GM12892 (cell line): ENCODE results near the gene FBXW8.

Experiments
- DNase-seq: peaks from one replicate; pipeline ENCODE4 v3.0.0; 2011; ENCODE audit not compliant: insufficient read length
- FAIRE-seq: peaks from 2 replicates; lab custom pipeline; 2011; peaks lifted over from hg19 to GRCh38; lab: Jason Lieb, UNC
- POLR2A ChIP-seq: IDR thresholded peaks from 2 replicates; pipeline ENCODE4 v1.6.1; 2011; ENCODE audit warnings: low read depth, low read length, control low read depth
- POLR2AphosphoS5 ChIP-seq: IDR thresholded peaks from 2 replicates; pipeline ENCODE4 v1.6.1; 2011; ENCODE audit warnings: low read depth, low read length, control low read depth
- TAF1 ChIP-seq: IDR thresholded peaks from 2 replicates; pipeline ENCODE4 v1.6.1; 2011; ENCODE audit warnings: low read depth, mild to moderate bottlenecking, control low read depth, low read length, borderline replicate concordance

Gene FBXW8

DNA sequence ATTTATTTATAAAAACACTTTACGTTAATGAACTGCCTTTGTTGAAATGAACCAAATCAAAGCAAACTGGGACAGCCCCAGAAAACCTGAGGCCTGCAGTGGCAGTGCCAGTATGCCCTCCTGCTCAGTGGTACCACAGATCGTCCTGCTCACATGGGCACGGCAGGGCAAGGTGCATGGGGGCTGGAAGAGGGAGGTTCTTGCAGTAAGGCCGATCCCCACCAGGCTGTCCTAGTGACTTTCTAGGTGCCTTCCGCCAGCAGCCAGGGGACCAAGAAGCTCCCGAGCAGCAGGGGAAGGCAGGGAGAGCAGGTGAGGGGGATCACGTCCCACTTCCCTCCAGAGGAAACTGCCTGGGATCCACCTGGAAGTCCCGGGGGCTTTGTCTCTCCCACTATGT lies 124.5 kb downstream of the FBXW8 start:
- no peak for FAIRE-seq
- TF ChIP-seq TAF1: no peak
- TF ChIP-seq POLR2A: no peak
- TF ChIP-seq POLR2AphosphoS5: no peak
- DNase-seq: no peak

DNA sequence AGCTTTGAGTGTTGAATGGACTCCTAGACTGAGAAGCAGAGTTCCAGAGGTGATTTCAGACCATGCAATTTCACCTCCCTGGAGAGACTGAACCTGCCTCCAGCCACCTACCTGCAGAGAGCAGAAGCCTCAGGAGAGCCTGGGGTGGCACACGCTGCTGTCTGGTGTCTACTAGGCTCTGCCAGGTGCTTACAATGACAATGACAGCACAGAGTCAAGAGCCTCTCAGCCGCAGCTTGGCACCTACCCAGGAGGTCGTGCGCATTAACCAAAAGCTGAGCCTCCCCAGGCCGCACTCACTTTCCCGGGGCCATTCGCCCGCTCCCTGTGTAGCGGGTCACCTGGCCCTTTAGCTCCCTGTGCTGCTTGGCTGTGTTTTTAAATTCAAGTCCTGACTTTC lies 125.3 kb downstream of the FBXW8 start:
- FAIRE-seq (no peak), DNase-seq (no peak)
- TF ChIP-seq POLR2AphosphoS5 (no peak), POLR2A (no peak), TAF1 (no peak)

DNA sequence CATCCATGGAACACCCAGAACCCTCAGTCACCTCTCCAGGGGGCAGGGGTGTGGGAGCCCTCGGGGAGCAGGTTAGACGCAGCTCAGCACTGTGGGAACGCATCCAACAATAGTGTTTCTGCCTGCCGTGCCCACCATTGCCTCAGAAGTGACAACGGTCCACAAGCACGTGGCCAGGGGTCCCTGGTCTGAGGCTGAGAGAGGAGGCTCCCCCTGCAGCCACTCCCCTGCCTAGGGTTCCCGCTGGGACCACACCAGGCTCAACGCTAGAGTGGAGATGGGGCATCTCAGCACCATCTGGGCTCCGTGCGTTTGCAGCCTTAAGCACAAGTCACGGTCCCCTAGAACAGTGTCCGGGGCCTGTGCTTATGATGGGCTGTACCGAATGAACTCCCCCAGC lies 125.8 kb downstream of the FBXW8 start:
- FAIRE-seq (no peak), DNase-seq (no peak)
- TF ChIP-seq POLR2AphosphoS5 (no peak), TAF1 (no peak), POLR2A (no peak)

DNA sequence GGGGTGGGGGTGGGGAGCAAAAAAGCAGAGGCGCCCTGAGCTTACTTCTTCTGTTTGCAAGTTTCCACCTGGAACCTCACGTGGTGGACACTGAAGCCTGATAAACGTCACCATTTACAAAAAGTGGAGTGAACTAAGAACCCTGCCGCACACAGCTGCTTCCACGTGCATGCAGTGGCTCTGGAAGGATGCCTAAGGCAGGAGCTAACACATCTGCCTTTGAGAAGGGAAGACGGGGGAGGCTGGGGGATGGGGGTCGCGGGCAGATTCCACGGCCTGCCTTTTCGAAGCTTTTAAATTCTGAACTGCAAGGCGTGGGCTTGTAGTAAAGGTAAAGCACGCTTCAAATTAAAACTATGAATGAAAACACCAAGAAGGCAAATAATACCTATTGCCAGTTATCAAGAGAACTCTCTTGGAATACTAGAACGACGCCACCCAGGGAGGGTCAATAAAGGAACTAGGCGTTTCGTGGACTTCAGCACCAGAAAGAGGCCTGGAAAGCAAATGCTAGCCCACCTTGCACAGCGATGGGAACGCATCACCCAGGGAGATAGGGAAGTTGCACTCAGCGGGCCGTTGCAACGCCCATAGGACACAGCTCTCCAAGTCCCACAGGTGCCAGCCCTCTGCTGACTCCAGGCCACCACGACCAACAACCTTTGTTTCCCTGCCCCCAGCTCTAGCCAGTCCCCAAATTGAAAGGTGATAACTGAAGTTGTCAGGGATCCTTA lies 126.7 kb downstream of the FBXW8 start:
- FAIRE-seq (no peak), DNase-seq (no peak)
- TF ChIP-seq TAF1 (no peak), POLR2AphosphoS5 (no peak), POLR2A (no peak)

DNA sequence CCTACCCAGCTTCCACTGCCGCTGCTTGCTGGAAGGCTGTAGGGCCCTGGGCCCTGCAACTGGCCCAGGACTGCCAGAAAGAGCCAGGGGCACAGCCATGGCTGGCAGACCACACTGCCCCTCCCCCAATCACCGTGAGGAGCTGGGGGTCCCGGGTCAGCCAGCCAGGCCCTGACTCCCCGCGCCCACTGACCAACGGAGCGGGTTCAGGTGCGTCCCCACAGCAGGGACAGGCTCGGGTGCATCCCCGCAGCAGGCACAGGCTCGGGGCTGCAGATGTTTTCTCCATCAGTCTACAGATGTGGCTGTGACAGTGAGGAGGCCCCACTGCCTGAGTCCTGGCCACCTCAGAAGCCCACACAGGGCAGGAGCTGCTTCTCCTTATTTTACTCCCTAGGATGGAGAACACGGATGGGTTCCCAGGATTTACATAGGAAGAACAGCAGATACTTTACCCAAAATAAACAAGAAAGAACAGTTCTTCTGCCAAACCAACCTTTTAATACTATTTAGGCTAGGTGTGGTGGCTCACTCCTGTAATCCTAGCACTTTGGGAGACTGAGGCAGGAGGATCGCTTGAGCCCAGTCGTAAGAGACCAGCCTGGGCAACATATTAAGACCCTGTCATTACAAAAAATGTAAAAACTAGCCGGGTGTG lies 127.4 kb downstream of the FBXW8 start:
- FAIRE-seq: no peak
- TF ChIP-seq TAF1 (no peak), POLR2AphosphoS5 (no peak), POLR2A (no peak)
- DNase-seq: no peak

DNA sequence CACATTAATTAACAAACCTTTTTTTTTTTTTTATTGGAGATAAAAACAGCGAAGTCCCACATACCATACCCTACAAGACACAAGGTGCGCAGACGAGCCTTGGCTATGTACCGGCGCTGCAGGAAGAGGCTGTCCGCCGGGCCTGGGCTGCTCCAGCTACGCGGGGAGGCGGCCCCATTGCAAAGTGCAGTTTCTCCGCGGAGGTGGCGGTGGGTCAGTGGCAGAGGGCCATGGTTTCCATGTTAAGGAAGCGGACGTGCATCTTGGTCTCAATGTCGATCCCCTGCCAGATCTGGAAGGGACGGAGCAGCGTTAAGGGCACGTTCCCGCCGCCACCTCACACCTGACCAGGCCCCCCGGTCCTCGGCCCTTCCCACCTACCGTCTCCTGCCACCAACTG lies 128.2 kb downstream of the FBXW8 start:
- DNase-seq (no peak), FAIRE-seq (no peak)
- TF ChIP-seq POLR2AphosphoS5 (no peak), POLR2A (no peak), TAF1 (no peak)

DNA sequence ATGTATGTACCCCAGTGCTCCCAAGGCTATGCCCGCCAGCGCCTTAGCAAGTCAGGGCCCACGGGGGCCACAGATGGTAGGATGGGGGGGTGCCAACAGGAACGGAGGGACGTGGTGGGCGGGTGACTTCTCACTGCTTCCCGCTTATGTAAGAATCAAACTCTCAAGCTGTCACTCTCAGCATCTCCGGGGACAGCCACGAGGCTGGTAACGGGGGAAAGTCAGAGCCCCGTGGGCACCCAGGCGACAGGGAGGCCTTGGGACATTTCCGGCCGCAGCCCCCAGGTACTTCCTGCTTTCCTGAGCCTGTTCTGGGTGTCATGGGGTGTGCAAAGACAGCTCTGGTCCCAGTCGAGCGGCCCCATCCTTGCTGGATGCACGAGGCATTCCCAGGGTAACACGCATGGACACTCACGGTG lies 129.2 kb downstream of the FBXW8 start:
- DNase-seq: no peak
- TF ChIP-seq TAF1 (no peak), POLR2AphosphoS5 (no peak), POLR2A (no peak)
- FAIRE-seq: no peak

DNA sequence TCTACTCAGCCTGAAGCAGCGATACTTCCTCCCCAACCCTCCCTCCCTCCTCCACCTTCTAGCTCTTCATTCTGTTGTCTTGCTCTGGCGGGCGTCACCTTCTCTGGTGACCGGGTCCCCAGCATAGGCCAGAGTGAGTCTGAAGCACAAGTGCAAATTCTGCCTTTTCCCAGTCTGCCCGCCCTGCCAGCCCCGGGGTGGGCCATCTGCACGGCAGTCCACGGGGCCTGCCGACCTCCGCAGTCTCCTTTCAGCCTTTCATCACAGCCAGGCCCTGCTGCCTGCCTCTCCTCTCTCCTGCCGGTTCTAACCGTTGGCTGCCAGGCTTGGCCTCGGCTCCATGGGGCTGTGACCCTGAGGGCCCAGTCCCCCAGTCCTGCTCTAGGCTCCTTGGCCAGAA lies 129.7 kb downstream of the FBXW8 start:
- no peak for DNase-seq
- no peak for FAIRE-seq
- TF ChIP-seq POLR2A (no peak), TAF1 (no peak), POLR2AphosphoS5 (no peak)

DNA sequence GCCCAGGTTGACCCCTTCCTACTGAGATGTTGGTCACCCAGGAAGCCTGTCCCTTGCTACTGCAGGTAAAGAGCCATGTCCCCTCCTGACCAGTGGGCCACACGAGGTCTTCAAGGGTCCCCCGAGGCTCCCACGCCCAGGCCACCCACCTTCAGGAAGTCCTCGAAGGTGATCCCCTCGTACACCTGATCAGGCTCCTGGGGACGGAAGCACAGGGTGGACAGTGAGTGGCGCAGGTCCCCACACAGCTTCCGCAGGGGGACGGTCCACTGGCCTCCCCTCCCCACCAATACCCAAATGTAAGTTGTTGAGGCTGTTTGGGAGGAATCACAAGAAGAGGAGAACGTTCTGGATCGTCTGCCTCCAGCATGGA lies 131.0 kb downstream of the FBXW8 start:
- DNase-seq: no peak
- FAIRE-seq: no peak
- TF ChIP-seq TAF1: no peak
- TF ChIP-seq POLR2A: no peak
- TF ChIP-seq POLR2AphosphoS5: no peak

DNA sequence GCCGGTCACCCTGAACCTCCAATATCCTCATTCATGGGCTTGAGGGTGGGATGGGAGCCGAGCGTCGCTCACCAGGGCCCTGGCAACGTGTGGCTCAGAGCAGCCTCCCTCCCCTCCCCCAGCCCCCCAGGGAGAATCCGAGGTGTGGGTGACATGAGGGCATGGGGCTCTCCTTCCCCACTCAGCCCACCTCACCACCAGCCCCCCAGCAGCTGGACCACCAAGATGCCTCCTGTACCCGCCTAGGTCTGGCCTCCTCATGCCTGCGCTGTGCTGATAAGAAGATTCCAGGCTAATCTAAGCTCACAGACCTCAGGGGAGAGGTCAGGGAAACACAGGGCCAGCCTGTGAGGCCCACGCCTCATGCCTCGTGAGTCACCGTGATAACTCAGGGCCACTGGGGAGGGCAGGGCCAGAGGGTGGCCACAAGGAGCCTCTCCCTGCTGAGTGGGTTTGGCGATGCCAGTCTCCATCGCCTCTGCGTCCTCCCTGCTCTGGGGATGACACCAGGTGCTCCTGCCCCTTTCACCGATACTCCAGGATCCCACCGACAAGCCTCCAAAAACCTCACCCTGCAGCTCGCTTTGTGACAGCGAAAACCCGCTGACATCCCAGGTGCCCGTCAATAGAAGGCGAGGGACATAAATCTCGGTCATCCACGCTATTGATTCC lies 131.6 kb downstream of the FBXW8 start:
- no peak for DNase-seq
- no peak for FAIRE-seq
- TF ChIP-seq POLR2AphosphoS5: no peak
- no peak; the same call in 1 of the 2 replicates for TF ChIP-seq POLR2A
- no peak for TF ChIP-seq TAF1

DNA sequence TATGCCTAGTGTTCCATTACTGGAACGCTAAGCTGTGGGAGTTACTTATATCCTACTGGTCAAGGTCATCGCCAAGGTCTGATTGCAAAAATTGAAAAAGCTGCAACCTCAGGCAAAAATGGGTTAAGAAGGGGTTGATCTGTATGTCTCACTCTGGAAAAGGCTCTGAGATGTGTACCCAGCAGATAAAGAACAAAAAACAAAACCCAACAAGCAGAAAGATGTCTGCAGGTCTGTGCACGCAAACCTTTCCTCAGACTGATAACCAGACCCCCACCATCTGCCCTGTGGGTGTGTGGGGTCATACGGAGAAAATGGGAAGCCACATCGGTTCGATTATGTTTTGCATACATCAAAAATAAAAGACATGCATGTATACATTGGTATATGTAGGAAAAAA lies 132.1 kb downstream of the FBXW8 start:
- FAIRE-seq (no peak), DNase-seq (no peak)
- TF ChIP-seq POLR2A: no peak
- TF ChIP-seq TAF1: no peak
- TF ChIP-seq POLR2AphosphoS5: no peak

DNA sequence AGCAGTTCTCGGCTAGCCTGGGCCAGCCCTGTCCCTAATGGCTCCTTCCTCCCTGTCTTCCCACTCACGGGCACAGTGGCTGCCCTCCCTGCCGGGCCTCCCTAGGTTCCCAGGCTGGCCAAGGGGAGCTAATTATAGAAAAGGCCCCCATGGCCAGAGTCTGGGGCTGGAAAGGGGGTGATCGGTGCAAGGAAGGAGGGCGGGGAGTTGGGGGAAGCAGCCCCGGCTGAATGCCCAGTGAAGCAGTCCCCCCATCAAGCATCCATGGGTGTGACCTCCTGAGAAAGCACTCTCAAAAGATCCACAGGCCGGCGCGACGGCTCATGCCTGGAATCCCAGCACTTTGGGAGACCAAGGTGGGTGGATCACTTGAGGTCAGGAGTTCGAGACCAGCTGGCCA lies 133.6 kb downstream of the FBXW8 start:
- no peak for TF ChIP-seq TAF1
- no peak for TF ChIP-seq POLR2A
- TF ChIP-seq POLR2AphosphoS5: no peak
- DNase-seq (no peak), FAIRE-seq (no peak)
